MCF 10A (cell line): Measurements from ENCODE around the gene VPS37C. TPM values are rescaled to one million over a fixed set of nuclear protein-coding genes. Genes with fewer than 3 reads are reported as not detected.

ENCODE experiments used
- BruUV-seq: library from RNA; stranded (reverse); fragments of 400-500 nt; replicated peaks from 2 replicates; lab custom pipeline; 2021; lab: Mats Ljungman, UMichigan
- CTCF ChIA-PET: fragments of 300-600 bp; sonication (Branson Sonifier 250); formaldehyde crosslinking; extraction: SDS; loops from one replicate; lab custom pipeline; 2021; ENCODE audit warnings: antibody characterized with exemption, inconsistent platforms; lab: Yijun Ruan, JAX
- POLR2A ChIA-PET: fragments of 300-600, 350-650 bp; sonication (Branson Sonifier 250); formaldehyde crosslinking; extraction: SDS; loops from one replicate; lab custom pipeline; 2020; ENCODE audit warnings: antibody characterized with exemption, inconsistent platforms; lab: Yijun Ruan, JAX
- DNase-seq: peaks from one replicate; pipeline ENCODE4 v3.0.0-alpha.2; 2018; ENCODE audit not compliant: unreplicated experiment
- H3K27ac Mint-ChIP-seq: one replicate; pipeline ENCODE4 v1.8.0; 2022; ENCODE audit warnings: mild to moderate bottlenecking, low read depth, mixed read lengths; ENCODE audit not compliant: unreplicated experiment
- H3K27me3 Mint-ChIP-seq: one replicate; pipeline ENCODE4 v1.8.0; 2022; ENCODE audit warnings: mixed read lengths; ENCODE audit not compliant: insufficient read depth, unreplicated experiment
- H3K36me3 Mint-ChIP-seq: one replicate; pipeline ENCODE4 v1.8.0; 2022; ENCODE audit warnings: mild to moderate bottlenecking, moderate library complexity, mixed read lengths; ENCODE audit not compliant: insufficient read depth, unreplicated experiment
- H3K4me1 Mint-ChIP-seq: one replicate; pipeline ENCODE4 v1.8.0; 2022; ENCODE audit warnings: mixed read lengths; ENCODE audit not compliant: insufficient read depth, unreplicated experiment
- H3K4me3 Mint-ChIP-seq: one replicate; pipeline ENCODE4 v1.8.0; 2022; ENCODE audit warnings: mild to moderate bottlenecking, moderate library complexity, mixed read lengths; ENCODE audit not compliant: unreplicated experiment
- H3K9me3 Mint-ChIP-seq: one replicate; pipeline ENCODE4 v1.8.0; 2022; ENCODE audit warnings: mixed read lengths; ENCODE audit not compliant: unreplicated experiment
- intact Hi-C: fragments of 100-400 bp; cut with micrococcal nuclease; formaldehyde crosslinking; loops from 2 replicates; pipeline ENCODE4 v1.14.1; 2022
- total RNA-seq: library from RNA; stranded (reverse); gene quantifications from 2 replicates; pipeline ENCODE4 v1.2.3, GENCODE V29; 2022
- TF ChIP-seq, protein P1 (sequence below): fragments of 200-600 bp; IDR thresholded peaks from one replicate; pipeline ENCODE4 v1.8.0; 2022; ENCODE audit warnings: antibody characterized with exemption, mild to moderate bottlenecking; ENCODE audit not compliant: unreplicated experiment

Gene VPS37C
- total RNA-seq, 1 experiment from 2014 or later: 23.3 TPM

GRCh38 chr11:61201476-61201875 is 40.2 kb upstream of the VPS37C start:
- intact Hi-C loops: no loop called here
- TF ChIP-seq, protein P1, sequence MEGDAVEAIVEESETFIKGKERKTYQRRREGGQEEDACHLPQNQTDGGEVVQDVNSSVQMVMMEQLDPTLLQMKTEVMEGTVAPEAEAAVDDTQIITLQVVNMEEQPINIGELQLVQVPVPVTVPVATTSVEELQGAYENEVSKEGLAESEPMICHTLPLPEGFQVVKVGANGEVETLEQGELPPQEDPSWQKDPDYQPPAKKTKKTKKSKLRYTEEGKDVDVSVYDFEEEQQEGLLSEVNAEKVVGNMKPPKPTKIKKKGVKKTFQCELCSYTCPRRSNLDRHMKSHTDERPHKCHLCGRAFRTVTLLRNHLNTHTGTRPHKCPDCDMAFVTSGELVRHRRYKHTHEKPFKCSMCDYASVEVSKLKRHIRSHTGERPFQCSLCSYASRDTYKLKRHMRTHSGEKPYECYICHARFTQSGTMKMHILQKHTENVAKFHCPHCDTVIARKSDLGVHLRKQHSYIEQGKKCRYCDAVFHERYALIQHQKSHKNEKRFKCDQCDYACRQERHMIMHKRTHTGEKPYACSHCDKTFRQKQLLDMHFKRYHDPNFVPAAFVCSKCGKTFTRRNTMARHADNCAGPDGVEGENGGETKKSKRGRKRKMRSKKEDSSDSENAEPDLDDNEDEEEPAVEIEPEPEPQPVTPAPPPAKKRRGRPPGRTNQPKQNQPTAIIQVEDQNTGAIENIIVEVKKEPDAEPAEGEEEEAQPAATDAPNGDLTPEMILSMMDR: no peak
- Mint-ChIP-seq H3K27ac (no peak overlapping the region), H3K4me3 (no peak overlapping the region), H3K27me3 (peaks cover 66% of the 10 kb centered on the region), H3K36me3 (no peaks in the 10 kb centered on the region), H3K9me3 (no peaks in the 10 kb centered on the region), H3K4me1 (no peaks in the 10 kb centered on the region)
- no TSS peak for BruUV-seq
- no peak for DNase-seq
- POLR2A ChIA-PET: no interaction called here
- CTCF ChIA-PET: interaction anchor here (0.6 to 1.0 kb wide), 2 partner anchors 14 to 937 kb away, joined by 3 to 5 read pairs; no protein-coding TSS in a partner anchor

DNA sequence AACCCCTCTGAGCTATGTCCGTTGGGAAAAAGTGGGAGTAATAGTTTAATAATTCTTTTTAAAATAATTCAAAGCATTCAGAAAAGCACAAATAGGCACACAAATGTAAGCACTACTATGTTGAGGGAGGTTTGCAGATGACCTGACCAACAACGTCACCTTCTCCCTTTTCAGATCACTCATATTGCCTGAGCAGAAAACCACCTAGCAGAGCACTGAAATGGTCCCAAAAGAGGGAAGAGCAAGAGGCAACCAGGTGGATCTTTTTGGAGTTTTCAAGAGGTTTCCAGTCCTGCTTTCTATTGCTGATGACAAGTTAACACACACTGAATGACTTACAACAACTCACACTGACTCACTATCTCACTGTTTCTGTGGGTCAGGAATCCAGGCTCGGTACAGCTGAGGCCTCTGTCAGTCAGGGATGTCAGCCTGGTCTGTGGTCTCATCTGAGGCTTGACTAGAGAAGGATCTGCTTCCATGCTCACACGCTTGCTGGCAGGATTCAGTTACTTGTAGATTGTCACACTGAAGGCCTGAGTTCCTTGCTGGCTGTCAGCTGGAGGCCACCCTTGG is 37.8 kb upstream of the VPS37C start:
- ChIA-PET CTCF (interaction anchor here (1.1 kb wide), 1 partner anchor 40 kb away, joined by 3 read pairs; no protein-coding TSS in a partner anchor), POLR2A (no interaction called here)
- Mint-ChIP-seq H3K9me3 (no peaks in the 10 kb centered on the region), H3K4me3 (no peak overlapping the region), H3K27me3 (peaks cover 73% of the 10 kb centered on the region), H3K27ac (no peak overlapping the region), H3K36me3 (no peaks in the 10 kb centered on the region), H3K4me1 (no peaks in the 10 kb centered on the region)
- intact Hi-C loops: no loop called here
- BruUV-seq: no TSS peak
- DNase-seq: no peak
- TF ChIP-seq, protein P1: no peak

GRCh38 chr11:61198361-61198760 is 37.1 kb upstream of the VPS37C start:
- ChIA-PET CTCF (interaction anchor here (1.1 kb wide), 1 partner anchor 39 kb away, joined by 3 read pairs; no protein-coding TSS in a partner anchor), POLR2A (no interaction called here)
- Mint-ChIP-seq H3K36me3 (no peaks in the 10 kb centered on the region), H3K9me3 (no peaks in the 10 kb centered on the region), H3K4me1 (no peaks in the 10 kb centered on the region), H3K27ac (no peak overlapping the region), H3K4me3 (no peak overlapping the region), H3K27me3 (peaks cover 72% of the 10 kb centered on the region)
- no peak for DNase-seq
- BruUV-seq: no TSS peak
- intact Hi-C loops: no loop called here
- TF ChIP-seq, protein P1: no peak

GRCh38 chr11:61195719-61196118 is 34.5 kb upstream of the VPS37C start:
- no peak overlapping the region for H3K27ac Mint-ChIP-seq
- H3K36me3 Mint-ChIP-seq: no peaks in the 10 kb centered on the region
- CTCF ChIA-PET: interaction anchor here (1.3 to 1.4 kb wide), 2 partner anchors 9 to 365 kb away, joined by 4 to 10 read pairs; no protein-coding TSS in a partner anchor
- POLR2A ChIA-PET: no interaction called here
- no peak for DNase-seq
- TF ChIP-seq, protein P1: no peak
- H3K4me1 Mint-ChIP-seq: no peaks in the 10 kb centered on the region
- H3K9me3 Mint-ChIP-seq: no peaks in the 10 kb centered on the region
- intact Hi-C loops: no loop called here
- BruUV-seq: no TSS peak
- H3K27me3 Mint-ChIP-seq: peaks cover 50% of the 10 kb centered on the region
- H3K4me3 Mint-ChIP-seq: no peak overlapping the region
